Tibial nerve (tissue), 4 donors: ENCODE measurements around the gene CES5A.
"Not testable (repeated sequence)": the region's sequence is repeated elsewhere in the genome, so short reads cannot be mapped to it uniquely, and the experiment has no call there.

Experiments used
- EP300 ChIP-seq, 2 donors: sonication (generic); formaldehyde crosslinking; IDR thresholded peaks; one replicate each; pipeline ENCODE4 v1.6.1; 2017; ENCODE audit warnings: antibody characterized with exemption in 2 of 2, mild to moderate bottlenecking in 1 of 2
- POLR2A ChIP-seq, 2 donors: fragments of 450-650 bp; IDR thresholded peaks; one replicate each; pipeline ENCODE4 v1.6.1; 2017; ENCODE audit warnings: antibody characterized with exemption in 2 of 2, mild to moderate bottlenecking in 2 of 2, moderate library complexity in 2 of 2
- TF ChIP-seq, protein P1 (sequence below), 5 experiments: fragments of 200-600 bp in 3 of 5; fragments of 450-650 bp in 2 of 5; sonication (generic) in 3 of 5; IDR thresholded peaks; one replicate each; pipeline ENCODE4 v1.5.1; 2016 to 2019; ENCODE audit warnings: antibody characterized with exemption in 5 of 5, mild to moderate bottlenecking in 3 of 5, moderate library complexity in 2 of 5

DNA sequence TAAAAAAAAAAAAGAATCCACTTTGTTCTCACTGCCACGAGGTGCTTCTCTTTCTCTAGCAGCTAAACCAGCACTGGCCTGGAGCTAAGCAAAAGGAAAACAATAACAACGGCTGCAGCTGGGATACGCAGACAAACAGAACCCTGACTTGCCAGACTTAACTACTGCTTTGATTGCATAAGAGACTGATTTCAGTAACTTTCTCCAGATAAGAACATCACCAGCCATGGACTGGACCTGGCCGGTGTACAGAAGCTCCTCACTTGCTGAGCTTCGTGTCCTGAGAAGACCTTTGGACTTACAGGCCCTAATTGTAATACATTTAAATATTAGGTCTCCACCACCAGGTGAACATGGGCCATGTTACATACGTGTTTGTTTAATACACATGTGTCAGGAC is 70.1 kb downstream of the CES5A start:
- not testable (repeated sequence) for TF ChIP-seq POLR2A, EP300 (IDR thresholded peaks at IDR 0.05)
- TF ChIP-seq, protein P1, sequence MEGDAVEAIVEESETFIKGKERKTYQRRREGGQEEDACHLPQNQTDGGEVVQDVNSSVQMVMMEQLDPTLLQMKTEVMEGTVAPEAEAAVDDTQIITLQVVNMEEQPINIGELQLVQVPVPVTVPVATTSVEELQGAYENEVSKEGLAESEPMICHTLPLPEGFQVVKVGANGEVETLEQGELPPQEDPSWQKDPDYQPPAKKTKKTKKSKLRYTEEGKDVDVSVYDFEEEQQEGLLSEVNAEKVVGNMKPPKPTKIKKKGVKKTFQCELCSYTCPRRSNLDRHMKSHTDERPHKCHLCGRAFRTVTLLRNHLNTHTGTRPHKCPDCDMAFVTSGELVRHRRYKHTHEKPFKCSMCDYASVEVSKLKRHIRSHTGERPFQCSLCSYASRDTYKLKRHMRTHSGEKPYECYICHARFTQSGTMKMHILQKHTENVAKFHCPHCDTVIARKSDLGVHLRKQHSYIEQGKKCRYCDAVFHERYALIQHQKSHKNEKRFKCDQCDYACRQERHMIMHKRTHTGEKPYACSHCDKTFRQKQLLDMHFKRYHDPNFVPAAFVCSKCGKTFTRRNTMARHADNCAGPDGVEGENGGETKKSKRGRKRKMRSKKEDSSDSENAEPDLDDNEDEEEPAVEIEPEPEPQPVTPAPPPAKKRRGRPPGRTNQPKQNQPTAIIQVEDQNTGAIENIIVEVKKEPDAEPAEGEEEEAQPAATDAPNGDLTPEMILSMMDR (IDR thresholded peaks at IDR 0.05), result not testable (repeated sequence)
